Measurements from ENCODE around the gene RNGTT.

Gene RNGTT

DNA sequence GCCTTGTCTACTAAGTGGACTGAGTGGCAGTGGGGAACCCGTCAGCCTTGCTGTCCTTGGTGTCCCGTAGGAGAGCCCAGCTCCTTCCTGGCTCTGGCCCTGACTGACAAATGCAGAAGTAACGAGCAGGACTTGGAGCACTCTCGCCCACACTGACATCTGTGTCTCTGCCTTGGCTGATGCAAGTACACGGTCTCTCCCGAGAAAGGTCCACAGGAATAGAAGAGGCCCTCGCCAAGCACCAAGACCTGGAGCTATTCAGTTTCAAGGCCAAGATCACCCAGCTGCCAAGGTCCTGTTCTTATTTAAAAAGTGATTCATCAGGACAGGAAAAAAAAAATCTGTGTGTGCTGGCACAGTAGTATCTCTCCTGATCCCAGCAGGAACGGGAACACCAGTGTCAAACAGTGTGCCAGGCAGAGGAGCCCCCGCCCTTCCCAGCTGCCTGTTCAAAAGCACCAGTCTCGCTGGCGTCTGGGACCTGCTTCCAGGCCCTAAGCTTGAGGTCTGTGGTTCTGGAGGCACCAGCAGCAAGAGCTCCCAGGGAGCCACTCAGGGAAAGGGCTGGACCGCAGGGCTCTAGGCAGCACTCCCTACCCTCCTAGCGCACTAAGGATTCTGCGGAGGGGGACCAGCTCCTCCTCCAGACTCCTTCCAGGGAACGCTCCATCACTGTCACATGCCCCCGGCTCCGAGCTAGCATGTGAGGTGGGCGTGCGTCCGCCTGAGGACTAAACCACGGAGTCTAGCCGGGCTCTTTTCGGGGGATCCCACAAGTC, 376.9 kb downstream of the RNGTT start:
- H3K4me3 ChIP-seq (ENCODE audit: low read length), result no peak overlapping the region
- DNase-seq (ENCODE audit: low read depth, low spot score), result no peak

DNA sequence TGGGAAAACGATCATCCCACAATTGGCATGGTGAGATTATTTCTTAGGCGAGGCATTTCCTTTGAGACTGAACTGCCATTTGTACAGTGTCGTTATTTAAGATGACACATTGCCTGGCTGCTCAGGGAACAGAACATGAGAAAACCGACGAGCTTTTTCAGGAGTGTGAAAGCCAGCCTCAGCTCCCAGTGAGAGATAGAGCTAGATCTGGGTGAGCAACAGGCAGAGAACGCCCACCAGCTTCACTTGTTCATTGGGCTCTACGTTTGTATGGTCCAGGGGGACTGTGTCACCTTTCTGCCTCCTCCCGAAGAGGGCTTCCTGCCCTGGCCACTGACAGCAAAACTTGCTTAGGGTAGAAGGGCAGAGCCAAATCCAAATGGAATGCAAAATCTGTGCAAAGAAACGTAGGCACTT, 378.1 kb downstream of the RNGTT start:
- no peak overlapping the region for H3K4me3 ChIP-seq (ENCODE audit: low read length)
- no peak for DNase-seq (ENCODE audit: low read depth, low spot score)

DNA sequence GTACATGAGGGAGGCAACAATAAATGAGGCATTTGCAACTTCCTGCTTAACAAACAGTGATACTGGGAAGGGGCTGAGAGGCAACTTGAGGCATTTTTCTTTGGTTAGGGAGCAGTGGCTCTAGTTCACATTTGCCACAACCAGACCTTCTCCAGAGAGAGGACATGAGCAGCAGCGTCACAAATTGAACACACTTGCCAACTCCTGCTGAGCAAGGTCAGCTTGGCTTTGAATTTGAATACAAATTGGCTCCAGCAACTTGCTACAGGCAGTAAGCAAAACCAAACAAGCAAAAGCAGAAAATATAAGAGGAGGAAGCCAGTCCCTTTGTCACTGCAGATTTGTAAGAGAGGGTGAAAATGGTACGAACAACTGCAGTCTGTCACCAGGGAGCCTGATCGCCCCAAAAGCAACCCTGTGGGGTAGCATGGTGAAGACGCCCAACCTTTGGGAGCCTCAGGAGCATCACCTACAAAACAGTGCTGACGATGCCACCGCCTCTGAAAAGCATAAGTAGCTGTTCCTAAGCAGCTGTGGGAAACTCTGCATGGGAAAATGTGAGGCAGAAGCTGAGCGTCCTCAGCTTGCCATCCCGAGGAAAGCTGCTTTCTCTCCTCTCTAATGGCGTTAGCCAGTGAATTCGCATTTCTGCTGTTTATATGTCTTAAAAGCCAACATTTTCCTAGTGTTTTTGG, 378.7 kb downstream of the RNGTT start:
- DNase-seq (ENCODE audit: low read depth, low spot score), result no peak

DNA sequence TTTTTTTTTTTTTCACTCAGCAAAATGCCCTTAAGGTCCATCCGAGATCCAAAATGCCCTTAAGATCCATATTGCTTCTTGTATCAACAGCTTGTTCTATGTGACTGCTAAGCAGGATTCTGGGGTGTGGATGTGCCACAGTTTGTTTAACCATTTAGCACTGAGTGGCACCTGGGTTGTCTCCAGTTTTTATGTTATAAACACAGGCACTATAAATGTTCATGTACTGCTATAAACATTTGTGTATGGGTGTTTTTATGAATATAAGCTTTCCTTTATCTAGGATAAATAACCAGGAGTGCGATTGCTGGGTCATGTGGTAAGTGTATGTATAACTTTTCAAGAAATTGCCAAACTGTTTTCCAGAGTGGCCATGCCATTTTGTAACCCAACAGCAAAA, 386.0 kb downstream of the RNGTT start:
- DNase-seq (ENCODE audit: low read depth, low spot score), result no peak
- no peak overlapping the region for H3K4me3 ChIP-seq (ENCODE audit: low read length)

More for the DNA sequence above, 378.7 kb downstream of the RNGTT start:
- H3K4me3 ChIP-seq (ENCODE audit: low read length), result no peak overlapping the region

DNA sequence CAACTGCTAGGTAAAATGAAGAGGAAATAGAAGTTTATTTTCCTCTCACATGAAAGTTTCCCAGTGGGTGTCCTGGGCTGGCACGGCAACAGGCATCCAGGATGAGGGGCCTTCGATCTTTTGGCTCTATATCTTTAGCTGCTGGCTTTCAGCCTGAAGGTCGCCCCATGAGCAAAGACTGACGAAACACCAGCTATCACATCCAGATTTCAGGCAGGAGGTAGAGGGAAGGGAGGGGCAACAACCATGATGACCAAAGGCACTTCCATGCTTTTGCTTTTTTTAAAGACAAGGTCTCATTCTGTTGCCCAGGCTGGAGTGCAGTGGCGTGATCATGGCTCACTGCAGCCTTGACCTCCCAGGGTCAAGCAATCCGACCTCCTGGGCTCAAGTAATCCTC, 387.9 kb downstream of the RNGTT start:
- H3K4me3 ChIP-seq (ENCODE audit: low read length), result no peak overlapping the region

DNA sequence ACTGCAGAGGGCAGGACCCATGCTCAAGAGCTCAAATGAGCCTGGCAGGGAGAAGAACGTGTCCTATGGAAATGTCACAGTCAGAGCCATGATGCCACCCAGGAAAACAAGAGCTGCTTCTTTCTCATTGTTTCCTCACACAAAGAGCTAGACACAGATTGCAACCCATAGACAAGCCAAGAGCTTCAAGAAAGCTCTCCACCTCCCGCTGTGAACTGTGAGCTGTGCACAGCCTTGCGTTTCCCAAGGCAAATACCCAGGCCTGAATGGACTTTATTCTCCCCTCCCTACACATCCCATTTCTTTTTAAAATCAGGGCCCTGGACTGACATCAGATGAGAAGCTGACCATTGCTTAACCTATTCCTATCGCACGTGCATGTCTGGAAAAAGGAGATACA, 388.8 kb downstream of the RNGTT start:
- no peak for DNase-seq (ENCODE audit: low read depth, low spot score)
- no peak overlapping the region for H3K4me3 ChIP-seq (ENCODE audit: low read length)

More for the DNA sequence above, 387.9 kb downstream of the RNGTT start:
- no peak for DNase-seq (ENCODE audit: low read depth, low spot score)

DNA sequence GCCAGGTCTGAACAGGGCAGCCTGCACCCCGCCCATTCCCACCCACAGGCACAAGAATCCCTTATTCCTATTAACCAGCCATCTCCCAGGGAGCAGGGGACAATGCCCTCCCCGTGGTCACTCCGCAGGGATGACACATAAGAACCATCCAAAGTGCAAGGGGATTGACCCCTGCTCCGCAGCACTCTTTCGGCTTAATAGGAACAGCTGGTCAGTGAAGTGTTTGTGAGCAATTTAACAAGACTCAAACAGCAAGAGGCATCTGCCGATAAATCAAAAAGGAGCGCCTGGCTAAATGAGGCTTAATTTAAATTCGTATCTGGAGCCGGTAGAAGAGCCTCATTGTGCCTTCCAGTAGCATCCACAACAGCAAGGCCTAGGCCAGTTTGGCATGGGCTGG, 389.4 kb downstream of the RNGTT start:
- DNase-seq (ENCODE audit: low read depth, low spot score), result no peak
- no peak overlapping the region for H3K4me3 ChIP-seq (ENCODE audit: low read length)

DNA sequence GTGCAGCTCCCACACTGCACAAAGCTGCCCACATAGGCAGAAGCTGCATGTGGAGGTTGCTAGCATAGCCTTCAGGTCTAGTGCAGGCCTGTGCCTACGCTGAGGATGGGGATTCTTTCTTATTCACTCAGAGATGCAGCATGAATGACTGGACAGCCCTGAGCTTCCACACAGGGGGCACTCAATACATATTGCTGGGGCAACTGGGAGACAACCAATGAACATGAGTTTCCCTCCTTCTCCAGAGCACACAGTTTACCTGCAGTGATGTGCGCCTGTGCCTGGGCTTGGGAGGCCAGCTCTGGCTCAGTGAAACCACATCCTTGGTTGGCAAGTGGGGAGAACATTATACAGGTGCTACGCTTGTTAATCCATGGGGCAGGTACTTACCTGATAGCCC, 389.9 kb downstream of the RNGTT start:
- no peak overlapping the region for H3K4me3 ChIP-seq (ENCODE audit: low read length)
- no peak for DNase-seq (ENCODE audit: low read depth, low spot score)

DNA sequence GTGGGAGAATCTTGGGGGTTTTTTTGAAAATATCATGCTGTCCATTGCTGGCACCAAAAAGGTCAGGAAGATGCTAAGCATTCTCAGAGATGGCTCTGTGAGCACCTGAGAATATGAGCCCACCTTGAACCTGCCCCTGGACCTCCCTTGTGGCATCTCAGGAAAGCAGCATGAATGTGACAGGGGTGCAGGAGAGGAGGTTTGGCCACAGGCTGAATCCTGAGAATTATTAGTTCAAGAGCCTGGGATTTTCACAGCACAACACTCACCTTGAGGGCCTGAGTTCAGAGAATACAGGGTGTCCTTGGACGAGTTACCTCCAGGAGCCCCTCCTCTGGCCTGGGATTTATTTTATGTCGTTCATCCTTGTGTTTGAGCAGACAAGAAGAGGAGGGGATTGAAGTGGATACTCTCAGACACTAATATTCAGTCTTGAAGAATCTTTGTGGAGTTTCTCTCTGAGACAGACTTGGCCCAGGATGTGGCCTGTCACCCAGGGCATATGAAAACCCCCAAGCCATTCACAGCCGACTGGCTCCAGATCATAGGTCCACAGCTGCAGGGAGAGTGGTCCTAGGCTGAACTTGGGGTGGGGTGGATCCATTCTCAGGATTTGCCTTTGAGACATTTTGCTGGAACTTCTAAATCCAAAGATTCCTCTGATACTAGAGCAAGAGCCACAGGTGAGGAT, 390.8 kb downstream of the RNGTT start:
- no peak overlapping the region for H3K4me3 ChIP-seq (ENCODE audit: low read length)
- no peak for DNase-seq (ENCODE audit: low read depth, low spot score)

DNA sequence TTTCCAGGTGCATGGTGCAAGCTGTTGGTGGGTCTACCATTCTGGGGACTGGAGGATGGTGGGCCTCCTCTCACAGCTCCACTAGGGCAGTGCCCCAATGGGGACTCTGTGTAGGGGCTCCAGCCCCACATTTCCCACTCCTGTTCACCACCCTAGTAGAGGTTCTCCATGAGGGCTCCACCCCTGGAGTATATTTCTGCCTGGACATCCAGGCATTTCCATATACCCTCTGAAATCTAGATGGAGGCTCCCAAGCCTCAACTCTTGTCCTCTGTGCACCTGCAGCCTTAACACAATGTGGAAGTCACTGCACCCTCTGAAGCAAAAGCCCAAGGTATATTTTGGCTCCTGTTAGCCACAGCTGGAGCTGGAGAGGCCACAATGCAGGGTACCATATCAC, 393.5 kb downstream of the RNGTT start:
- no peak overlapping the region for H3K4me3 ChIP-seq (ENCODE audit: low read length)

DNA sequence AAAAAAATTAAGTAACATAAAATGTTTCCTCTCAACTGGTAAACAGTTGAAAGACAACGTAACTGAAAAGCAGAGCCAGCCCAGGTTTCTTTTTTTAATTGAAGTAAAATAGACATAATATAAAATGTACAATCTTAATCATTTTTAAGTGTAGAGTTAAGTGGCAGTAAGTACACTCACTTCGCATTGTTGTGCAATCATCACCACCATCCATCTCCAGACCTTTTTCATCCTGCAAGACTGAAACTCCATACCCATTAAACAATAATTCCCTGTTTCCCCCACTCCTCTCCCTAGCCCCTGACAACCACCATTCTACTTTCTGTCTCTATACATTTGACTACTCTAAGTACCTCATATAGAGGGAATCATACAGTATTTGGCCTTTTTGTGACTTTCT, 395.7 kb downstream of the RNGTT start:
- no peak overlapping the region for H3K4me3 ChIP-seq (ENCODE audit: low read length)
- DNase-seq (ENCODE audit: low read depth, low spot score), result no peak

More for the DNA sequence above, 393.5 kb downstream of the RNGTT start:
- DNase-seq (ENCODE audit: low read depth, low spot score), result no peak

DNA sequence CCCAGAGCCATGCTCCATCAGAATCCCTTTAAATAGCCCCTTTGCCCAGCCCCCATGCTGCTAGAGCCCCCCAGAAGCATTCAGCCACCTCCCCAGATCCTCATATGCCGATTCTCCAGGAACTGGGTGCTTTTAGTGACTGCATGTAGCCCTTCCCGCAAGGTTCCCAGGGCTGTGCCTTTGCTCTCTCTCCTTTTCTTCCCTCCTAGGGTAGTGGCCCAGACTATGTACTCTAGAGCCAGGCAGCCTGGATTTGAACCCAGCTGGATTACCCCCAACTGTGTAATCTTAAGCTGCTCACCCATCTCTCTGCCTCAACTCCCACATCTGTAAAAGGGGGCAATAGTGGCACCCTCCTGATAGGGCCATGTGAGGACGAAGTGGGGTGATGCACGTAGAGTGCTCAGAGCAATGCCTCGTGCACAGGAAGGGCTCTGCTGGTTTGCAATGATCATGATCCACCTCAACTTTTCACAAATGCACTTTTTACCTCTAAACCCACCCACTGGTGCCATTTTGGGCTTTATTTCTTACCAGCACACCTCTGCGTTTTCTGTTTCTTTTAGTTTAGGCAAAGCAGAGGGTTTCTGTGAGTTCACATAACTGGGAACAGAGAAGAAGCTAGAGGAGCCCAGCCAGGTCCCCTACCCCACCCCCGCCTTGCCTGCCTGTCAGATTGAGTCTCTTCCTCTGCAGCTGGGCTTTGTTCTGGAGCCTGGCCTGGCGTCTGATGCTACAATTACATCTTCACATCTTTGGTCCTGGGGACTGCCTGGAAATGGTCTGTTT, 396.5 kb downstream of the RNGTT start:
- no peak for DNase-seq (ENCODE audit: low read depth, low spot score)
- H3K4me3 ChIP-seq (ENCODE audit: low read length), result no peak overlapping the region

DNA sequence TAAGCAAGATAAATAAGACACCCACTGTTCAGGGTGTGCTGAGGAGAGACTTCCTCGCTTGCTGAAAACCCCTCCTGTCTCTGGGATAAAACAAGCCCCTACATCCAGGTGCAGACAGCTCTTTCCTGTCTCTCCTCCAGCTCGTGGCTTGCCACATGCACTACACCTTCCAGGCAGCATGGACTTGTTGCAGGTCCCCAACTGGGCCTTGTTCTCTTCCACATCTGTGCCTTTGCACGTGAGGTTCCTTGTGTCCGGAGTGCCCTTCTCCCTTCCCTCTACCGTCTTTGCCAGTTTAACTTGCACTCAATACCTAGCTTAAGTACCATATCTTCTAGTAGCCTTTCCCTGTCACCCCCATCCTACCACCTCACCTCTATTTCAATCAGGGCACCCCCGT, 397.6 kb downstream of the RNGTT start:
- no peak overlapping the region for H3K4me3 ChIP-seq (ENCODE audit: low read length)

DNA sequence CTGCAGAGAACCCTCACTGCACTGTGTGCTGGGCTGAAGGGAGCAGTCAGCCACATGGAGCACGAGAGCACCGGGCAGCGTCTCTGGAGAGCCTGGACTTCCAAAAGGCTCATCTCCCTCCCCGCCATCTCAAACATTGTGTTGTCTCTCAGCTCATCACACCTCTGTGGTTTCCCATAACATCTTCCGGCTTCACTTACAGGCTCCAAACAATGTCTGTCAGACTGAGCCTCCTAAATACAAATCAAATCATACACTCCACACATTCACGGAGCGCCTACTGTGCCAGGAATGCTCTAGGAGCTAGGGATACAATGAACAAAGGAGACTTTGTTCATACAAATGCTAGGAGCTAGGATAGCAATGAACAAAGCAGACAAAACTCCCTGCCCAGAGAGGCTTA, 398.0 kb downstream of the RNGTT start:
- H3K4me3 ChIP-seq (ENCODE audit: low read length), result no peak overlapping the region
- DNase-seq (ENCODE audit: low read depth, low spot score), result no peak

More for the DNA sequence above, 397.6 kb downstream of the RNGTT start:
- no peak for DNase-seq (ENCODE audit: low read depth, low spot score)

DNA sequence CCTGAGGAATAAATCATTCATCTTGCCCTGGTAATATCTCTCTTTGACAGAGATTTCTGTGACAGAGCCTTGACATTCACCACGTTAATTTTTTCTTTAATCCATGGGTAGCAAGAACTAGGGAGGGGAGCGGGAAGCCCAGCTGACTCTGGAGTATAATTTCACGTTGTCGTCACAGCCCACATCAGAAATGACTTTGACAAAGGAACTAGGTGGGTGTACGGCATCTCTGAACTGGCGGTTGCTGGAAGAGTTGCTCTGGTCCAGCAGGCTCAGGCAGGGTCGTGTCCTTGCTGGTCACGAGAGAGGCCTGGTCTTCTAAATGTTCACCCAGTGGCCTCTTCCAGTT, 400.2 kb downstream of the RNGTT start:
- no peak for DNase-seq (ENCODE audit: low read depth, low spot score)
- no peak overlapping the region for H3K4me3 ChIP-seq (ENCODE audit: low read length)

DNA sequence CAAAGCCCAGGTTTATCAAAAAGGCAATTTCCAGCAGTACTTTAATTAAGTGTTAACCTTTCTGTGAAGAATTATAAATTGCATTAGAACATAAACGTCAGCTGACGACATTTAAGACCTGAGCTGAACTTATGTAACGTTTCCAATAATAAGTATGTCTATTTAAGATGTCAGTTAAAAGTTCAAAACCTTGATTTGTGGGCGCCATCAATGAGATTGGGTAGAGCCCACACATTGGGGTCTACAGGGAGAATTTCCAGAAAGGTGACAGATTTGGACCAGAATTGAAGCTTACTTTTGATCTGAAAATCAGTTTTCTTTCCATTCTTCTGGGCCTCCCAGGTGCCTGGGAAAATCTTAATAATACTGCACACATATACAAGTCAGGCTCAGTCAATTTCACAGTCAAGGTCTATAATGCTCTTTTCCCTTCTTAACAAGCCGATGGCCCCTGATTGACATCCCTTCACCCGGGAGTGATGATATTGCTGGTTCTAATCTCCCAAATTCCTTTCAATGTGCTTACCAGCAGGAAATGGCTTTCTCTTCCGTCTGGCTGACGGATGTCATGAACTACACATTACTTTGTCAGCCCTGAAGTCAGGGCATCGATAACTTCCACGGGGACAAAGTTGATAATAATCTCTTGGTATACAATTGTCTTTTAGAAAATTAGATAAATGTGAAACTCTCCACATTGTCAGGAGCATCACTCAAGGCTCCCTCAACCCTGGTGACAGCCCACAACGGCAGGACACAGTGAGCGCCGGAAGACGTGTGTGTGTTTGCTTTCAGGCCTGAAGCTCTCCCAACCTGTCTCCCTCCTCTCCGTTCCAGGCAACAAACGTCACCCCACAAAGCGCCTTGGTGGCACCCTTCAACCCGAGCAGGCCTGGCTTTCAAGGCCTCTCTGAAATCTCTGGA, 400.8 kb downstream of the RNGTT start:
- DNase-seq (ENCODE audit: low read depth, low spot score), result no peak
- H3K4me3 ChIP-seq (ENCODE audit: low read length), result no peak overlapping the region

DNA sequence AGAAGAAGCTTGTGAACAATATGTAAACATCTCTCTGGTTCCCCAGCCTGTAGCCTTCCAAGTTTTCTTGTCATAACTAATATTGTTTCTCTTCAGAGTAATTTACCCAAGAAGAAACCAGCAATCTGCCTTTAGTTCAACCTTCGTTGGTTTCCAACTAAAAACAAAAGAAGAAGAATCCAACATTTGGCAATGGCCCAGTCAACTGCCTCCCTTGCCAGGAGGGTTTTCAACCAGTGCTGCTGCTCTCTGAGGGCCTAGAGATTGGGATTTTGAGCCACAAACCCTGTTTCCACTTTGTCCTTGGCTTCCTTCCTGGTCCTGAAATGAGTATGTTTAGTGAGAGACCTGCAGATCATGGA, 401.5 kb downstream of the RNGTT start:
- DNase-seq (ENCODE audit: low read depth, low spot score), result no peak
- no peak overlapping the region for H3K4me3 ChIP-seq (ENCODE audit: low read length)

DNA sequence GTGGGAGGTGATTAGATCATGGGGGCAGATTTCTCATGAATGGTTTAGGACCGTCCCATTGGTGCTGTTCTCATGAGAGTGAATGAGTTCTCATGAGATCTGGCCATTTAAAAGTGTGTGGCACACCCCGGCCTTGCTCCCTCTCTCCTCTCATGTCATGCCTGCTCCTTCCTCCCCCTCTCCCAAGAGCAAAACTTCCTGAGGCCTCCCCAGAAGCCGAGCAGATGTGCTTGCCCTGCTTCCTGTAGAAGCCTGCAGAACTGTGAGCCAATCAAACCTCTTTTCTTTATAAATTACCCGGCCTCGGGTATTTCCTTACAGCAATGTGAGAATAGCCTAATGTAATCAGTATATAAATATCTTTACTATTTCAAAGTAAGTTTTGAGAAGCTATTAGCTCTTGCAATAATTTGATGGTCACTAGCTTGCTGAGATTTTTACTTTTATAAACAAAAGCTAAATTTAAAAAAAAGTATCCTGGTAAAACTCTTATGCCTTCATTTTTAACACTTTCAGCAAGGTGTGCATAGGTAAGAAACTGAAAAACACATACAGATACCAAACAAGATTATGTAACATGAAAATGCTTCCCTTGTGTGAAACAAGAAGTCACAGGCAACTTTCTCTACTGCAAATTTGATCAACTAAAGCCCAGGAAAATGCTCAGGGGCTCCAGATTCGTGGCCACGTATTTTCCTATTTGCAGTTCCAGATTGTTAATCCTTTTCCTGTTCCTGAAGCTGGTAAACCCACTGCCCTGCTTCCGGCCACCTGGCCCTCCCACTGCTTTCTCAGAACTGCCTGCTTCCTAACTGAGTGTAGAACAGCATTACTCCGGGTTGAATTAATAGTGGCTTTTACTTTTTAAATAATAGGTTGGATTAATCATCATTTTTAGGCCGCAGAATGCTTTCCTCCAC, 402.1 kb downstream of the RNGTT start:
- DNase-seq (ENCODE audit: low read depth, low spot score), result no peak
- H3K4me3 ChIP-seq (ENCODE audit: low read length), result no peak overlapping the region

Data from Jurkat, Clone E6-1 (cell line).